Measurements from ENCODE around the gene MT1B. TPM values are rescaled to one million over a fixed set of nuclear protein-coding genes. Genes with fewer than 3 reads are reported as not detected.

Gene MT1B
- total RNA-seq, 4 donors from 2014 or later, result not detected

DNA sequence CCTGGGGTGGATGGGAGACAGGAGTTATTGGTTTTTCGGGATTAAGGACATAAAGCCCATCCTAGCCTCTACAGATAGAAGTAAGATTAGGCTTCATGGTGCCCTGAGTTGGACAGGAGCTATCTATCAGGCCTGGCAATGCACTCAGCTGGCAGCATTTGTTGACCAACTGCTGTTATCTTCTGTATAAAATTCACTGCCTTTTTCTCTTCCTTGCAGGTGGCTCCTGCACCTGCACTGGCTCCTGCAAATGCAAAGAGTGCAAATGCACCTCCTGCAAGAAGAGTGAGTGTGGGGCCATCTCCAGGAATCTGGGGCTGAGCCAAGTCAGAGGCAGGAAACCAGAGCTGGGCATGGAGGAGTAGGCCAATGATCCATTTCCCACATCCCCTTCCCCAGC lies 12.6 kb upstream of the MT1B start:
- Histone ChIP-seq H3K36me3 (no peaks in the 10 kb centered on the region), H3K4me3 (no peak overlapping the region), H3K9me3 (no peaks in the 10 kb centered on the region), H3K4me1 (peaks cover 40% of the 10 kb centered on the region), H3K27me3 (peaks cover 42% of the 10 kb centered on the region), H3K27ac (peak overlapping the region; percentile 74)
- WGBS, result 90% methylated on average over 1 of the region's 1 CpG
- DNase-seq (ENCODE audit: low spot score in 2 of 2), result no peak
- TF ChIP-seq POLR2A (IDR thresholded peaks at IDR 0.05) (no peak), POLR2AphosphoS5 (IDR thresholded peaks at IDR 0.05) (no peak), EP300 (IDR thresholded peaks at IDR 0.05) (no peak)
- TF ChIP-seq, protein P1, sequence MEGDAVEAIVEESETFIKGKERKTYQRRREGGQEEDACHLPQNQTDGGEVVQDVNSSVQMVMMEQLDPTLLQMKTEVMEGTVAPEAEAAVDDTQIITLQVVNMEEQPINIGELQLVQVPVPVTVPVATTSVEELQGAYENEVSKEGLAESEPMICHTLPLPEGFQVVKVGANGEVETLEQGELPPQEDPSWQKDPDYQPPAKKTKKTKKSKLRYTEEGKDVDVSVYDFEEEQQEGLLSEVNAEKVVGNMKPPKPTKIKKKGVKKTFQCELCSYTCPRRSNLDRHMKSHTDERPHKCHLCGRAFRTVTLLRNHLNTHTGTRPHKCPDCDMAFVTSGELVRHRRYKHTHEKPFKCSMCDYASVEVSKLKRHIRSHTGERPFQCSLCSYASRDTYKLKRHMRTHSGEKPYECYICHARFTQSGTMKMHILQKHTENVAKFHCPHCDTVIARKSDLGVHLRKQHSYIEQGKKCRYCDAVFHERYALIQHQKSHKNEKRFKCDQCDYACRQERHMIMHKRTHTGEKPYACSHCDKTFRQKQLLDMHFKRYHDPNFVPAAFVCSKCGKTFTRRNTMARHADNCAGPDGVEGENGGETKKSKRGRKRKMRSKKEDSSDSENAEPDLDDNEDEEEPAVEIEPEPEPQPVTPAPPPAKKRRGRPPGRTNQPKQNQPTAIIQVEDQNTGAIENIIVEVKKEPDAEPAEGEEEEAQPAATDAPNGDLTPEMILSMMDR (IDR thresholded peaks at IDR 0.05), result no peak

DNA sequence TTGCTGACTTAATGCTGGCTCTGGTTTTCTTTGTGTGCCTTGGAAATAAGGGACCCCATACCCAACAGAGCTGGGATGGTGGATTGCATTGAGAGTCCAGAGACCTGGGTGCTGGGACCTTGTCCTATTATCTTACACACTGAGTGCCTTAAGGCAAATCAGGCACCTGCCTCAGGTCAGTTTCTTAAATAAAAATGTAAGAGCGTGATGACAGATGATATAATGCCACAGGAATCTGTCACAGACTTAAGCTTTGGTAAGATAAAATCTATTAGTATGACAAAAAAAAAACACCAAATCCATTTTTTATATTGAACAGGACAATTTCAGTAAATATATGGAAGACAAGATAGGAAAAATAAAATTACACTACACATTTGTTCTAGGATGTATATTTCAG lies 11.6 kb upstream of the MT1B start:
- Histone ChIP-seq H3K9me3 (no peaks in the 10 kb centered on the region), H3K27me3 (peaks cover 34% of the 10 kb centered on the region), H3K4me3 (no peak overlapping the region), H3K36me3 (no peaks in the 10 kb centered on the region), H3K27ac (no peak overlapping the region), H3K4me1 (peaks cover 38% of the 10 kb centered on the region)
- TF ChIP-seq, protein P1 (IDR thresholded peaks at IDR 0.05), result no peak
- TF ChIP-seq EP300 (IDR thresholded peaks at IDR 0.05), result no peak
- TF ChIP-seq POLR2A (IDR thresholded peaks at IDR 0.05), result no peak
- TF ChIP-seq POLR2AphosphoS5 (IDR thresholded peaks at IDR 0.05), result no peak
- 82% methylated on average over 1 of the region's 1 CpG for WGBS
- DNase-seq (ENCODE audit: low spot score in 2 of 2), result no peak

DNA sequence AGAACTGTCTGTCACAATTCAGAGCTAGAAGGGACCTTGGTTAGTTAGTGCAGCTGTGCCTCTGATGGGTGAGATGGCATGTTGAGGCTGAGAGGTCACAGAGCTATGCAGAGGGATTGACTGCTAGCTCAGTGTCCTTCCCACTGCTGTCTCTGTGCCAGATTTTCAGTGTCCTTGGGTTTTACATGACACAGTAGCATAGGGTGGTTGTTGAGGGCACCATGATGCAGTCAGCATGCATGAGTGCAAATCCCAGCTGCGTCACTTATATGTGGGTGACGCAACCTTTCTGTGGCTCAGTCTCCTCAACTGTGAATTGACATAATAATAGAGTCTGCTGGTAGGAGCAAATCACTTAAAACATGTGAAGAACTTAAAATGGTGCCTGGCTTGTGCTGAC lies 10.5 kb upstream of the MT1B start:
- Histone ChIP-seq H3K27me3 (peaks cover 25% of the 10 kb centered on the region), H3K4me1 (peaks cover 31% of the 10 kb centered on the region), H3K27ac (no peak overlapping the region), H3K9me3 (no peaks in the 10 kb centered on the region), H3K4me3 (no peak overlapping the region), H3K36me3 (no peaks in the 10 kb centered on the region)
- WGBS, result 65% methylated on average over 2 of the region's 2 CpGs
- no peak for TF ChIP-seq POLR2A (IDR thresholded peaks at IDR 0.05)
- TF ChIP-seq POLR2AphosphoS5 (IDR thresholded peaks at IDR 0.05), result no peak
- TF ChIP-seq, protein P1 (IDR thresholded peaks at IDR 0.05), result no peak
- no peak for TF ChIP-seq EP300 (IDR thresholded peaks at IDR 0.05)
- no peak for DNase-seq (ENCODE audit: low spot score in 2 of 2)

DNA sequence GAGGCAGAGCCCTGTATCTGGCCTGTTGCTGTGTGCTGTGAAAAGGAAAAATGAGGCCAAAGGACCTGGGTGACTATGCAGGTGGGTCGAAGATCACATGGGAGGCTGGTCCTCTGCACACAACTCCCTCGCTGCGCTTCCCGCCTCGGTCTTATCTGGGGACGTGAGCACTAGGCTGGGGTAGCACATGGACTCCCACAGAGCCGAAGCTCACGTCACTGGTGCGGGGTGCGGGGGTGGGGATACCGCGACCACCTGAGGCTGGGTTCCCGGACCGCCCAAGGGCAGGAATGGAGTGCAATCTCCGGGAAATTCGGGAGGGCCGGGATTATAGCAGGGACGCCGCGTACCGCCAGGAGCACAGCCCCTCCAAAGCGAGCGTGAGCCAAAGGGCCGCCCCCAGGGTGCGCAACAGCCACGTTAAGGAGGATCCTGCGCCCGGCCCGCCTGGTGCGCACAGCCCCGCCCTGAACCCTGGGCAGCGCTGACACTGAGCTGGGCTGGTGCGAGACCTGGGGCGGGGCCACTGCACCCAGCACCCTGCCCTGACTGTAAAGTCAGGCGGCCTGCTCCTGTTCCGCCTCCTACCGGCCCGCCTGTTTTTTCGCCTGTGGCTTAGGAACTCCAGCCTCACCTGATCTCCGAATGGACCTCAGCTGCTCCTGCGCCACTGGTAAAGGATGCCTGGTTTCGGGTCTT lies 8.5 kb upstream of the MT1B start:
- Histone ChIP-seq H3K9me3 (no peaks in the 10 kb centered on the region), H3K4me1 (peaks cover 27% of the 10 kb centered on the region), H3K27ac (peak overlapping the region; percentile 62), H3K27me3 (peaks cover 22% of the 10 kb centered on the region), H3K4me3 (peak overlapping the region; percentile 41), H3K36me3 (no peaks in the 10 kb centered on the region)
- DNase-seq (ENCODE audit: low spot score in 2 of 2), result peak in 1 of 2 donors; percentile 88
- 22% methylated on average over 33 of the region's 42 CpGs for WGBS
- TF ChIP-seq POLR2AphosphoS5 (IDR thresholded peaks at IDR 0.05) (peak in 1 of 3 donors; percentile 60), POLR2A (IDR thresholded peaks at IDR 0.05) (no peak), EP300 (IDR thresholded peaks at IDR 0.05) (no peak)
- TF ChIP-seq, protein P1 (IDR thresholded peaks at IDR 0.05), result peak; percentile 18 to 21

DNA sequence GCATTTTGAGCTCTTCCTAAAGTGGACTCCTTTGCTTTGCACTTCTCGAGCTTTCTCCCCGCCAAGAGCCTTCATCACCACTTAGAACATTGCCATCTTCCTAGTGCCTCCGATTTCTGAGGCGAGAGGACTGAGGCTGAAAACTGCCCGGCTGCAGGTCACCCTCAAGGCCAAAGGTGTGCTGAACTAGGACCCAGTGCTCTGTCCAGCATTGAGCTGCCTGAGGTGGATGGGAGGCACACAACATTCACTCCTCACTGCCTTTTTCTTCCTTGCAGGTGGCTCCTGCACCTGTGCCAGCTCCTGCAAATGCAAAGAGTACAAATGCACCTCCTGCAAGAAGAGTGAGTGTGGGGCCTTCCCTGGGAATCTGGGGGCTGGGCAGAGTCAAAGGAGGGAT lies 7.9 kb upstream of the MT1B start:
- peaks cover 22% of the 10 kb centered on the region for H3K27me3 ChIP-seq
- peaks cover 21% of the 10 kb centered on the region for H3K4me1 ChIP-seq
- no peaks in the 10 kb centered on the region for H3K36me3 ChIP-seq
- no peaks in the 10 kb centered on the region for H3K9me3 ChIP-seq
- peak overlapping the region; percentile 41 for H3K4me3 ChIP-seq
- H3K27ac ChIP-seq, result no peak overlapping the region
- TF ChIP-seq POLR2A (IDR thresholded peaks at IDR 0.05), result no peak
- TF ChIP-seq, protein P1 (IDR thresholded peaks at IDR 0.05), result no peak
- no peak for TF ChIP-seq EP300 (IDR thresholded peaks at IDR 0.05)
- no peak for TF ChIP-seq POLR2AphosphoS5 (IDR thresholded peaks at IDR 0.05)
- DNase-seq (ENCODE audit: low spot score in 2 of 2), result no peak
- WGBS, result 86% methylated on average over 4 of the region's 5 CpGs
